GM23338 (cell line): ENCODE results near the gene MVB12B. TPM values are rescaled to one million over a fixed set of nuclear protein-coding genes. Genes with fewer than 3 reads are reported as not detected.

Source experiments
- ETS1 ChIP-seq: IDR thresholded peaks from 2 replicates; pipeline ENCODE4 v1.6.1; 2016; ENCODE audit warnings: antibody characterized with exemption
- EZH2 ChIP-seq: fragments of 200-600 bp; sonication (generic); IDR thresholded peaks from one replicate; pipeline ENCODE4 v1.8.0; 2017; ENCODE audit warnings: antibody characterized with exemption, mild to moderate bottlenecking, low read depth; ENCODE audit not compliant: unreplicated experiment
- EZH2phosphoT487 ChIP-seq: fragments of 200-600 bp; sonication (generic); IDR thresholded peaks from one replicate; pipeline ENCODE4 v1.8.1; 2018; ENCODE audit warnings: antibody characterized with exemption; ENCODE audit not compliant: unreplicated experiment
- JUNB ChIP-seq: IDR thresholded peaks from one replicate; pipeline ENCODE4 v1.6.1; 2016; ENCODE audit warnings: antibody characterized with exemption; ENCODE audit not compliant: unreplicated experiment
- NANOG ChIP-seq: IDR thresholded peaks from 2 replicates; pipeline ENCODE4 v1.6.1; 2016; ENCODE audit warnings: antibody characterized with exemption, borderline replicate concordance
- POLR2AphosphoS5 ChIP-seq: IDR thresholded peaks from 2 replicates; pipeline ENCODE4 v1.6.1; 2016; ENCODE audit warnings: antibody characterized with exemption, low read depth
- STAT1 ChIP-seq: IDR thresholded peaks from one replicate; pipeline ENCODE4 v1.6.1; 2016; ENCODE audit warnings: antibody characterized with exemption; ENCODE audit not compliant: unreplicated experiment
- ZNF114 ChIP-seq: fragments of 250-450 bp; sonication (Bioruptor Pico); IDR thresholded peaks from 2 replicates; pipeline ENCODE4 v1.5.0; 2020; ENCODE audit warnings: mild to moderate bottlenecking, moderate library complexity
- ZNF331 ChIP-seq: fragments of 250-450 bp; sonication (Bioruptor Pico); IDR thresholded peaks from 2 replicates; pipeline ENCODE4 v1.5.0; 2020; ENCODE audit warnings: low read depth, mild to moderate bottlenecking, moderate library complexity
- ZNF462 ChIP-seq: fragments of 250-450 bp; sonication (Bioruptor Pico); IDR thresholded peaks from 2 replicates; pipeline ENCODE4 v1.5.0; 2020; ENCODE audit warnings: mild to moderate bottlenecking, moderate library complexity
- polyA plus RNA-seq: library from polyadenylated mRNA; unstranded; fragments of >200 nt; fragmentation: Nextera tagmentation; extraction: Ambion mirVana; gene quantifications from 2 replicates; pipeline ENCODE4 v1.2.1, GENCODE V29; 2016
- total RNA-seq: library from RNA; depleted of rRNA; stranded (reverse); fragments of >200 nt; shearing (Covaris generic); gene quantifications from 2 replicates; pipeline ENCODE4 v1.2.3, GENCODE V29; 2014

Gene MVB12B
- total and polyA plus RNA-seq, 2 experiments from 2014 or later: 1.9 to 6.6 TPM

- no peak for TF ChIP-seq ZNF462 (CRISPR knock-in tag)
- no peak for TF ChIP-seq POLR2AphosphoS5
- no peak for TF ChIP-seq STAT1
- TF ChIP-seq JUNB: no peak
- no peak for TF ChIP-seq EZH2phosphoT487
- TF ChIP-seq EZH2: no peak
- no peak for TF ChIP-seq NANOG
- TF ChIP-seq ZNF331 (CRISPR knock-in tag): no peak
- TF ChIP-seq ZNF114 (CRISPR knock-in tag): no peak
- no peak for TF ChIP-seq ETS1
These were observed 25.4 kb upstream of the MVB12B start (continued) for GRCh38 chr9:126301196-126301595.
